VCaP (cell line): ENCODE data around the gene FAM151B.

Experiments used
- H3K27ac ChIP-seq: fragments of 450-650 bp; 2 replicates; pipeline ENCODE4 v1.5.1; 2017
- CTCF ChIP-seq: fragments of 450-650 bp; conservative IDR thresholded peaks from 2 replicates; pipeline ENCODE4 v1.5.1; 2017; ENCODE audit warnings: mild to moderate bottlenecking, moderate library complexity

FAM151B gene

GRCh38 chr5:80507663-80508062 lies 19.8 kb downstream of the FAM151B start:
- no peak for TF ChIP-seq CTCF

GRCh38 chr5:80508844-80509243 lies 20.9 kb downstream of the FAM151B start:
- no peak for TF ChIP-seq CTCF
- no peak overlapping the region for H3K27ac ChIP-seq

More at GRCh38 chr5:80507663-80508062, 19.8 kb downstream of the FAM151B start:
- H3K27ac ChIP-seq: no peak overlapping the region

GRCh38 chr5:80509362-80509761 lies 21.5 kb downstream of the FAM151B start:
- TF ChIP-seq CTCF: no peak
- H3K27ac ChIP-seq: no peak overlapping the region

GRCh38 chr5:80516826-80517225 lies 28.9 kb downstream of the FAM151B start:
- TF ChIP-seq CTCF: no peak
- H3K27ac ChIP-seq: no peak overlapping the region

- no peak for TF ChIP-seq CTCF
- H3K27ac ChIP-seq: no peak overlapping the region
Observed at GRCh38 chr5:80540691-80541090, 52.8 kb downstream of the FAM151B start.

GRCh38 chr5:80541392-80541791 lies 53.5 kb downstream of the FAM151B start:
- TF ChIP-seq CTCF: no peak
- no peak overlapping the region for H3K27ac ChIP-seq

GRCh38 chr5:80554646-80555045 lies 66.7 kb downstream of the FAM151B start:
- no peak for TF ChIP-seq CTCF
- H3K27ac ChIP-seq: no peak overlapping the region

- TF ChIP-seq CTCF: no peak
- H3K27ac ChIP-seq: no peak overlapping the region
Observed at GRCh38 chr5:80555099-80555498, 67.2 kb downstream of the FAM151B start.
